Endothelial cell of umbilical vein (primary cell): ENCODE measurements around the gene CD2BP2. TPM values are rescaled to one million over a fixed set of nuclear protein-coding genes. Genes with fewer than 3 reads are reported as not detected.

Experiments
- BruUV-seq: library from RNA; stranded (reverse); fragments of 400-500 nt; replicated peaks from 2 replicates; lab custom pipeline; 2021; lab: Mats Ljungman, UMichigan
- CTCF ChIA-PET: fragments of 300-600, 350-600 bp; sonication (Branson Sonifier 250); formaldehyde crosslinking; loops from one replicate; lab custom pipeline; 2021; ENCODE audit warnings: antibody characterized with exemption, inconsistent platforms; lab: Charles Lee
- POLR2A ChIA-PET: fragments of 300-600, 350-600 bp; sonication (Branson Sonifier 250); formaldehyde crosslinking; loops from one replicate; lab custom pipeline; 2021; ENCODE audit warnings: antibody characterized with exemption, inconsistent platforms; lab: Charles Lee
- DNase-seq: peaks from one replicate; pipeline ENCODE4 v3.0.0-alpha.2; 2011; ENCODE audit warnings: low read depth, low spot score
- FAIRE-seq: peaks from 2 replicates; lab custom pipeline; 2011; peaks lifted over from hg19 to GRCh38; lab: Jason Lieb, UNC
- H2AFZ ChIP-seq: 2 replicates; pipeline ENCODE4 v1.6.0; 2012; ENCODE audit warnings: low read depth, low read length, control low read depth, inconsistent platforms
- H3K27ac ChIP-seq: 2 replicates; pipeline ENCODE4 v1.5.1; 2011; ENCODE audit warnings: low read depth, mild to moderate bottlenecking, control low read depth, low read length, moderate library complexity; ENCODE audit not compliant: insufficient read depth
- H3K27me3 ChIP-seq, 2 experiments: 2 replicates each; pipeline versions ENCODE4 v1.6.0 to v1.6.1; 2011; ENCODE audit warnings: low read length in 2 of 2, mixed read lengths in 1 of 2; ENCODE audit not compliant: control insufficient read depth in 2 of 2, insufficient read depth in 2 of 2
- H3K36me3 ChIP-seq, 2 experiments: 2 replicates in 1 of 2; 3 replicates in 1 of 2; pipeline ENCODE4 v1.5.1; 2011; ENCODE audit warnings: low read length in 2 of 2, mild to moderate bottlenecking in 1 of 2, moderate library complexity in 1 of 2; ENCODE audit not compliant: control insufficient read depth in 2 of 2, insufficient read depth in 2 of 2; ENCODE audit errors: extremely low read depth in 1 of 2
- H3K4me1 ChIP-seq: 3 replicates; pipeline ENCODE4 v1.5.1; 2011; ENCODE audit warnings: mild to moderate bottlenecking, low read length; ENCODE audit not compliant: control insufficient read depth, insufficient read depth; ENCODE audit errors: extremely low read depth
- H3K4me2 ChIP-seq: 2 replicates; pipeline ENCODE4 v1.6.1; 2011; ENCODE audit warnings: low read length, control low read depth, mixed read lengths; ENCODE audit not compliant: insufficient read depth
- H3K4me3 ChIP-seq, 3 experiments: fragments of 200-600 bp in 1 of 3; sonication (generic), shearing (Covaris generic) in 1 of 3; replicated peaks in 1 of 3; 2 replicates each; pipeline ENCODE4 v1.5.1; 2011 to 2016; ENCODE audit warnings: control low read depth in 3 of 3, low read length in 3 of 3, mild to moderate bottlenecking in 2 of 3, inconsistent platforms in 1 of 3, low read depth in 1 of 3, moderate library complexity in 1 of 3; ENCODE audit not compliant: insufficient read depth in 1 of 3
- H3K79me2 ChIP-seq: 2 replicates; pipeline ENCODE4 v1.6.0; 2012; ENCODE audit warnings: low read length, inconsistent platforms; ENCODE audit not compliant: control insufficient read depth, insufficient read depth
- H3K9ac ChIP-seq: replicated peaks from 2 replicates; pipeline ENCODE3; 2011; ENCODE audit warnings: low read length, control low read depth; ENCODE audit not compliant: insufficient read depth; ENCODE audit errors: extremely low read depth
- H3K9me1 ChIP-seq: replicated peaks from 3 replicates; pipeline ENCODE4 v1.6.0; 2011; ENCODE audit warnings: mild to moderate bottlenecking, low read length; ENCODE audit not compliant: control insufficient read depth, insufficient read depth; ENCODE audit errors: extremely low read depth
- H3K9me3 ChIP-seq: replicated peaks from 2 replicates; pipeline ENCODE4 v1.5.1; 2012; ENCODE audit warnings: low read length, inconsistent platforms; ENCODE audit not compliant: control insufficient read depth, insufficient read depth
- H4K20me1 ChIP-seq: replicated peaks from 2 replicates; pipeline ENCODE3; 2011; ENCODE audit warnings: mild to moderate bottlenecking, low read length; ENCODE audit not compliant: control insufficient read depth, insufficient read depth; ENCODE audit errors: extremely low read depth
- EZH2 ChIP-seq: IDR thresholded peaks from 2 replicates; pipeline ENCODE4 v1.6.1; 2012; ENCODE audit warnings: borderline replicate concordance, low read depth, mild to moderate bottlenecking, moderate library complexity, low read length, inconsistent platforms; ENCODE audit not compliant: severe bottlenecking
- GATA2 ChIP-seq: IDR thresholded peaks from 2 replicates; pipeline ENCODE4 v1.7.0; 2011; ENCODE audit warnings: low read depth, mild to moderate bottlenecking, moderate library complexity, mixed read lengths, low read length; ENCODE audit not compliant: insufficient read length, insufficient read depth
- MYC ChIP-seq: IDR thresholded peaks from one replicate; pipeline ENCODE4 v1.6.1; 2011; ENCODE audit warnings: mild to moderate bottlenecking, low read depth, low read length
- POLR2AphosphoS5 ChIP-seq: IDR thresholded peaks from 2 replicates; pipeline ENCODE4 v1.6.1; 2012; ENCODE audit warnings: low read depth, mild to moderate bottlenecking, control low read depth, low read length, moderate library complexity; ENCODE audit not compliant: insufficient read depth
- dilution Hi-C: fragments of 300-500 bp; cut with MboI; formaldehyde crosslinking; loops from one replicate; pipeline ENCODE4 v1.15.0; 2019; ENCODE audit warnings: low sequenced_read_pairs; ENCODE audit not compliant: extremely low pct_ligation_motif_present
- intact Hi-C: fragments of 100-400 bp; cut with micrococcal nuclease; formaldehyde crosslinking; loops from one replicate; pipeline ENCODE4 v1.10.0; 2022
- polyA plus RNA-seq, 4 experiments: library from polyadenylated mRNA; depleted of rRNA in 3 of 4; stranded (reverse) in 3 of 4; unstranded in 1 of 4; fragments of >200 nt; gene quantifications; 2 replicates each; pipeline versions ENCODE4 v1.2.1 to v1.2.3, GENCODE V29; 2011 to 2012; ENCODE audit warnings: missing spikeins in 1 of 4
- total RNA-seq: library from RNA; stranded (reverse); gene quantifications from 2 replicates; pipeline ENCODE4 v1.2.3, GENCODE V29; 2021

CD2BP2 gene
- total and polyA plus RNA-seq, 2 donors (not counting 3 experiments of a cell fraction or from before 2014, with no cell fraction given): 47.2 to 75.7 TPM

DNA sequence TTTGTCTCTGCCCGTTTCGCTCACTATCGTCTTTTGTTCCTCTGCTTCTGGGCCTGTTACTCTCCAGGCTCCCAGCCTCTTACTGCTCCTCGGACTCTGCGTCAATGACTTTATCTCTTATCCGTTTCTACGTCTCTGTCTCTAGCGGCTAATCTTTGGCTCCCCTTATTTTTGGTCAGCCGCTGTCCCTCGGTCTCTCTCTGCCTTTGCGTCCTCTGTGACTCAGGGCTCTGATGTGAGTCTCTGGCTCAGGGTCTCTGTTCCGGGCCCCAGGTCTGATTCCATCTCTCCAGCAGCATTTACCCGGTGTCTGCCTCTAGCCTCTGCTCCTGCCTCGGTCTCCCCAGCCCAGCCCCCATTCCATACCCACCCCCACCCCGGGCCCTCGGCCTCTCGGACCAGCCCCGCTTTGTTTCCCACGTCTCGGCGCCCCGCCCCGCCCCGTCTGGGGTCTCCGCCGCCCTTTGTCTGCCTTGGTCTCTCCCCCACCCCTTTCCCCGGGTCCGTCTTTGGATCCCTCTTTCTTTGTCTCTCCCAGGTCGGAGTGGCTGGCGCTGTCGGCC is 39.6 kb upstream of the CD2BP2 start:
- CTCF ChIA-PET: interaction anchor here (0.9 to 3.3 kb wide), 12 partner anchors 11 to 329 kb away, joined by 3 to 62 read pairs (median 6); partner anchors contain the start of genes ALDOA, CD2BP2, DCTPP1 and TBC1D10B
- intact Hi-C loops: loop anchor here (1.0 to 2.0 kb wide), 2 partner anchors 14 to 16 kb away; no protein-coding TSS in a partner anchor
- Histone ChIP-seq H3K27me3 (no peaks in the 10 kb centered on the region), H3K4me1 (peaks cover 18% of the 10 kb centered on the region), H3K79me2 (peaks cover 9% of the 10 kb centered on the region), H3K4me2 (peak overlapping the region; percentile 88), H3K9me1 (no peaks in the 10 kb centered on the region), H3K9me3 (no peaks in the 10 kb centered on the region), H3K36me3 (peaks cover 0 to 19% of the 10 kb centered on the region in 2 experiments), H3K9ac (peak overlapping the region; percentile 72), H3K27ac (peak overlapping the region; percentile 66), H2AFZ (peak overlapping the region; percentile 91), H3K4me3 (peak overlapping the region; percentile 46 to 85 (median 81)), H4K20me1 (no peaks in the 10 kb centered on the region)
- POLR2A ChIA-PET: interaction anchor here (0.6 to 2.4 kb wide), 5 partner anchors 8 to 420 kb away, joined by 3 to 8 read pairs (median 5); partner anchors contain the start of gene TBC1D10B
- dilution Hi-C loops: no loop called here
- FAIRE-seq (peak; percentile 70), DNase-seq (peak; percentile 57)
- no peak for TF ChIP-seq MYC
- BruUV-seq: no TSS peak

DNA sequence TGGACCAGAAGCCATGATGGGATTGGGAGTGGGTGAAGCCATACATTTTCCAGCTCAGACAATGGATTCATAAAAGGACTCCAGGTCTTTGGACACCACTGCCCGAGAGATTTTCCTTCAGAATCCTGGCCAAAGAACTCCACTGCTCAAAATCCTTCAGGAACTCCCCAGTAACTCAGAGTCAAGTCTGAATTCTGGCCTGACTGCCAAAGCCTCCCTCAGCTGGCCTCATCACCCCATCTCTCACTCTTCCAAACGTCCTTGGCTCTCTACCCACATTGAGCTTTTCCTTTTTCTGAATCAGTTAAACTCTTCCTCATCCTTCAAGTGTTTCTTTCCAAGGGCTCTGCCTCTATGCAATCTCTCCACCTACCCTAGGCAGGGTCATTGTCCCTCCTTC is 28.4 kb upstream of the CD2BP2 start:
- no peaks in the 10 kb centered on the region for H3K36me3 ChIP-seq
- no TSS peak for BruUV-seq
- no peaks in the 10 kb centered on the region for H4K20me1 ChIP-seq
- ChIA-PET CTCF (interaction anchor here (1.2 to 1.6 kb wide), 2 partner anchors 11 to 13 kb away, joined by 3 to 6 read pairs; partner anchors contain the start of gene ZNF48), POLR2A (no interaction called here)
- H3K79me2 ChIP-seq: no peaks in the 10 kb centered on the region
- no peak overlapping the region for H2AFZ ChIP-seq
- no peak overlapping the region for H3K9ac ChIP-seq
- no peaks in the 10 kb centered on the region for H3K9me3 ChIP-seq
- H3K4me3 ChIP-seq: no peak overlapping the region
- peaks cover 5% of the 10 kb centered on the region for H3K4me1 ChIP-seq
- H3K4me2 ChIP-seq: no peak overlapping the region
- TF ChIP-seq GATA2 (no peak), EZH2 (no peak), POLR2AphosphoS5 (no peak)
- FAIRE-seq (no peak), DNase-seq (no peak)
- no peaks in the 10 kb centered on the region for H3K27me3 ChIP-seq
- H3K27ac ChIP-seq: no peak overlapping the region
- intact Hi-C loops: no loop called here
- H3K9me1 ChIP-seq: no peaks in the 10 kb centered on the region
- dilution Hi-C loops: no loop called here
